Measurements from ENCODE around the gene FBXW7.

GRCh38 chr4:152460488-152460887 is 75.4 kb downstream of the FBXW7 start:
- TF ChIP-seq ZNF589 (CRISPR knock-in tag; conservative IDR thresholded peaks at IDR 0.05) = no peak
- no peak for TF ChIP-seq BRD4 (CRISPR knock-in tag; IDR thresholded peaks at IDR 0.05)
- no peak for TF ChIP-seq ZNF616 (CRISPR knock-in tag; IDR thresholded peaks at IDR 0.05; ENCODE audit: low read depth)
- no peak for TF ChIP-seq MAX (IDR thresholded peaks at IDR 0.05)
- no peak for TF ChIP-seq NR2F1 (CRISPR knock-in tag; IDR thresholded peaks at IDR 0.05)
- no peak for TF ChIP-seq MAFF (IDR thresholded peaks at IDR 0.05; ENCODE audit: low read depth, low read length)
- TF ChIP-seq ZSCAN21 (CRISPR knock-in tag; IDR thresholded peaks at IDR 0.05; ENCODE audit: borderline replicate concordance) = no peak
- TF ChIP-seq MAFK (conservative IDR thresholded peaks at IDR 0.05 in 1 of 2, IDR thresholded peaks at IDR 0.05 in 1 of 2; ENCODE audit: low read length in 2 of 2) = no peak
- TF ChIP-seq MXI1 (IDR thresholded peaks at IDR 0.05; ENCODE audit: borderline replicate concordance, low read depth, low read length) = no peak
- TF ChIP-seq EP300 (IDR thresholded peaks at IDR 0.05; ENCODE audit: low read depth in 2 of 2, low read length in 2 of 2) = peak in 1 of 2 experiments; percentile 25; a peak in 1 of 4 replicates
- TF ChIP-seq EP300 (CRISPR knock-in tag; IDR thresholded peaks at IDR 0.05; ENCODE audit: borderline replicate concordance) = no peak
- TF ChIP-seq POLR2A (IDR thresholded peaks at IDR 0.05; ENCODE audit: insufficient read depth in 1 of 2, low read depth in 2 of 2, low read length in 2 of 2) = no peak
- TF ChIP-seq ZBTB1 (CRISPR knock-in tag; IDR thresholded peaks at IDR 0.05; ENCODE audit: borderline replicate concordance) = no peak
- TF ChIP-seq ZFAT (CRISPR knock-in tag; conservative IDR thresholded peaks at IDR 0.05) = no peak
- no peak for TF ChIP-seq MYNN (CRISPR knock-in tag; IDR thresholded peaks at IDR 0.05; ENCODE audit: low read depth)

All from HepG2 (cell line).